GM18508 (cell line): ENCODE data around the gene SKAP1.
A peak's percentile ranks its signal among the peaks of the same experiment; 100 is the strongest.

Experiments
- ATAC-seq: cut with Tn5 transposase; IDR thresholded peaks from one replicate; pipeline ENCODE4 v1.9.1; 2021; ENCODE audit warnings: moderate number of reproducible peaks; ENCODE audit not compliant: insufficient read depth, unreplicated experiment

Gene SKAP1

GRCh38 chr17:48429638-48430586 is at the start of gene SKAP1:
SKAP1 (minus strand) TSS chr17:48430214.
- ATAC-seq: no peak

GRCh38 chr17:48479014-48479402 is 49.0 kb upstream of the SKAP1 start:
- ATAC-seq: no peak

GRCh38 chr17:48478224-48479013 is 48.4 kb upstream of the SKAP1 start:
- ATAC-seq: peak; percentile 71

GRCh38 chr17:48477221-48477620 is 47.2 kb upstream of the SKAP1 start:
- no peak for ATAC-seq

GRCh38 chr17:48472411-48473281 is 42.6 kb upstream of the SKAP1 start:
- no peak for ATAC-seq

GRCh38 chr17:48471817-48472410 is 41.9 kb upstream of the SKAP1 start:
- ATAC-seq: no peak

- no peak for ATAC-seq
Observed at GRCh38 chr17:48470388-48471034, 40.5 kb upstream of the SKAP1 start.

- no peak for ATAC-seq
Observed at GRCh38 chr17:48469227-48469626, 39.2 kb upstream of the SKAP1 start.

GRCh38 chr17:48468299-48468698 is 38.3 kb upstream of the SKAP1 start:
- ATAC-seq: no peak

- no peak for ATAC-seq
Observed at GRCh38 chr17:48465884-48466283, 35.9 kb upstream of the SKAP1 start.

GRCh38 chr17:48463526-48463925 is 33.5 kb upstream of the SKAP1 start:
- no peak for ATAC-seq

GRCh38 chr17:48462946-48463345 is 32.9 kb upstream of the SKAP1 start:
- ATAC-seq: no peak

- ATAC-seq: no peak
Observed at GRCh38 chr17:48460052-48460451, 30.0 kb upstream of the SKAP1 start.

GRCh38 chr17:48459070-48459844 is 29.2 kb upstream of the SKAP1 start:
- ATAC-seq: no peak

GRCh38 chr17:48457080-48457836 is 27.2 kb upstream of the SKAP1 start:
- no peak for ATAC-seq

- ATAC-seq: no peak
Observed at GRCh38 chr17:48456589-48456988, 26.6 kb upstream of the SKAP1 start.

GRCh38 chr17:48455791-48456190 is 25.8 kb upstream of the SKAP1 start:
- no peak for ATAC-seq

GRCh38 chr17:48453447-48453846 is 23.4 kb upstream of the SKAP1 start:
- ATAC-seq: no peak
